Body of pancreas (tissue), 4 donors: Measurements from ENCODE around the gene AMBRA1. TPM values are rescaled to one million over a fixed set of nuclear protein-coding genes. Genes with fewer than 3 reads are reported as not detected.
A peak's percentile ranks its signal among the peaks of the same experiment; 100 is the strongest.

Experiments
- ATAC-seq: fragments of 150-250 bp; one replicate; pipeline ENCODE4 v1.9.1; 2016
- DNase-seq, 4 donors: peaks; one replicate each; pipeline ENCODE4 v3.0.0-alpha.2; 2019
- H3K27ac ChIP-seq, 4 donors: fragments of 200-600 bp; sonication (generic); 1 replicate in 3 of 4; 2 replicates in 1 of 4; pipeline versions ENCODE4 v1.5.1 to v1.6.1; 2016 to 2019; ENCODE audit warnings: mild to moderate bottlenecking in 1 of 4, mixed read lengths in 1 of 4, moderate library complexity in 1 of 4
- H3K27me3 ChIP-seq, 2 donors: fragments of 200-600 bp; sonication (generic); one replicate each; pipeline ENCODE4 v1.6.0; 2016; ENCODE audit warnings: mild to moderate bottlenecking in 1 of 2
- H3K36me3 ChIP-seq, 2 donors: fragments of 200-600 bp; sonication (generic); replicated peaks in 1 of 2; 2 replicates each; pipeline ENCODE4 v1.5.1; 2016; ENCODE audit warnings: low read depth in 2 of 2; ENCODE audit not compliant: insufficient read depth in 1 of 2
- H3K4me1 ChIP-seq: fragments of 200-600 bp; sonication (generic); one replicate; pipeline ENCODE4 v1.6.0; 2016
- H3K4me3 ChIP-seq, 2 donors: fragments of 200-600 bp; sonication (generic); 1 replicate in 1 of 2; 2 replicates in 1 of 2; pipeline ENCODE4 v1.5.1; 2016 to 2019
- H3K9me3 ChIP-seq, 3 donors: fragments of 200-600 bp; sonication (generic); 1 replicate in 2 of 3; 2 replicates in 1 of 3; pipeline ENCODE4 v1.5.1; 2016
- CTCF ChIP-seq, 7 experiments: fragments of 450-650 bp in 4 of 7; fragments of 200-600 bp in 3 of 7; sonication (generic) in 3 of 7; IDR thresholded peaks; one replicate each; pipeline ENCODE4 v1.5.1; 2016 to 2019; ENCODE audit warnings: antibody characterized with exemption in 7 of 7
- POLR2A ChIP-seq, 3 donors: fragments of 450-650 bp; IDR thresholded peaks; one replicate each; pipeline ENCODE4 v1.6.1; 2016; ENCODE audit warnings: antibody characterized with exemption in 3 of 3, mild to moderate bottlenecking in 2 of 3
- WGBS, 2 donors: methylation state at CpG; one replicate each; pipeline ENCODE4 v1.1.5; 2017; 5-methylcytosine and 5-hydroxymethylcytosine counted together
- intact Hi-C: fragments of 100-400 bp; cut with DNase I; formaldehyde crosslinking; loops from one replicate; pipeline ENCODE4 v1.15.1; 2023
- total RNA-seq, 2 donors: library from RNA; depleted of rRNA; stranded (reverse); fragments of >200 nt; gene quantifications; one replicate each; pipeline ENCODE4 v1.1.0, GENCODE V29; 2016

The AMBRA1 gene
- total RNA-seq, 2 donors from 2014 or later = 17.6 to 43.2 TPM

DNA sequence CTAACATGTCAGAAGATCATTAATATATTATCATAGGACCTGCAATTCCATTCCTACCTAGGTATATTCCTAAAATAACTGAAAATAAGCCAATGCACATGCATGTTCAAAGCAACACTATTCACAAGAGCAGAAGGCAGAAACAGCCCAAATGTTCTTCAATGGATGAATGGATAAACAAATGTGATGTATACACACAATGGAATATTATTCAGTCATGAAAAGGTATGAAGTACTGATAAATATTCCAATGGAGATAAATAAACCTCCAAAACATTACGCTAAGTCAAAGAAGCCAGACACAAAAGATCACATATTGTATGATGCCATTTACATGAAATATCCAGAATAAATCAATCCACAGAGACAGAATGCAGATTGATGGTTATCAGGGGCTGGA is 16.8 kb downstream of the AMBRA1 start:
- H3K4me3 ChIP-seq = no peak overlapping the region
- 90 to 100% methylated on average over 1 of the region's 1 CpG for WGBS, 2 donors
- TF ChIP-seq CTCF (IDR thresholded peaks at IDR 0.05) (no peak), POLR2A (IDR thresholded peaks at IDR 0.05) (no peak)
- no peaks in the 10 kb centered on the region for H3K36me3 ChIP-seq
- H3K4me1 ChIP-seq = no peaks in the 10 kb centered on the region
- no peaks in the 10 kb centered on the region for H3K27me3 ChIP-seq
- H3K27ac ChIP-seq = no peak overlapping the region
- DNase-seq (no peak), ATAC-seq (no peak)
- no peaks in the 10 kb centered on the region for H3K9me3 ChIP-seq
- intact Hi-C loops = no loop called here

DNA sequence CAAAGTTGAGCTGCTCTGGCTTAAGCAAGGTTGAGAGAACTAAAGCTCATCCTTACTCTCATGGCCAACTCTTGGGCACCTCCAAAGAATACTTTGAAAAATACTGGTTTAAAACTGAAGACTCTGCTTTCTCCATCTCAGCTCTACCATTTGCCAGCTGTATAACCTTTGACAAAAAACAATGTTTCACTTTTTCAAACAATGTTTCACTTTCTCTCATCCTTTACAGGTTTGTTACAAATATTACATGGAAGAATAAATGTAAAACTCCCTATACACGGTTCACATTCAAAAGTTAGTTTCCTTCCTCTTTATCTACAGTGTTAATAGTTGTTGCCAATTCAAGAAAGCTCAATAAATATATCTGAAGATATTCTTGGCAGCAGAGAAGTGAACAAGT is 19.2 kb downstream of the AMBRA1 start:
- DNase-seq (no peak), ATAC-seq (no peak)
- no peak overlapping the region for H3K27ac ChIP-seq
- intact Hi-C loops = no loop called here
- 0 to 10% methylated on average over 1 of the region's 1 CpG for WGBS, 2 donors
- TF ChIP-seq CTCF (IDR thresholded peaks at IDR 0.05) (no peak), POLR2A (IDR thresholded peaks at IDR 0.05) (no peak)
- H3K4me3 ChIP-seq = no peak overlapping the region
- no peaks in the 10 kb centered on the region for H3K36me3 ChIP-seq
- H3K4me1 ChIP-seq = peaks cover 5% of the 10 kb centered on the region
- H3K9me3 ChIP-seq = no peaks in the 10 kb centered on the region
- H3K27me3 ChIP-seq = no peaks in the 10 kb centered on the region

- no peaks in the 10 kb centered on the region for H3K27me3 ChIP-seq
- H3K27ac ChIP-seq = no peak overlapping the region
- no peak for ATAC-seq
- intact Hi-C loops = no loop called here
- H3K36me3 ChIP-seq = no peaks in the 10 kb centered on the region
- TF ChIP-seq POLR2A (IDR thresholded peaks at IDR 0.05) (no peak), CTCF (IDR thresholded peaks at IDR 0.05) (no peak)
- peaks cover 5% of the 10 kb centered on the region for H3K4me1 ChIP-seq
- no peak overlapping the region for H3K4me3 ChIP-seq
- H3K9me3 ChIP-seq = no peaks in the 10 kb centered on the region
- no peak for DNase-seq
- 77 to 78% methylated on average over 2 of the region's 2 CpGs for WGBS, 2 donors
These were observed 22.9 kb downstream of the AMBRA1 start for GRCh38 chr11:46570790-46571398.

GRCh38 chr11:46565232-46565840 is 28.5 kb downstream of the AMBRA1 start:
- no peak overlapping the region for H3K4me3 ChIP-seq
- intact Hi-C loops = no loop called here
- H3K27me3 ChIP-seq = no peaks in the 10 kb centered on the region
- H3K4me1 ChIP-seq = peaks cover 26% of the 10 kb centered on the region
- H3K27ac ChIP-seq = peak overlapping the region in 1 of 4 donors; percentile 26
- 62 to 63% methylated on average over 7 of the region's 7 CpGs for WGBS, 2 donors
- DNase-seq (no peak), ATAC-seq (no peak)
- no peaks in the 10 kb centered on the region for H3K9me3 ChIP-seq
- TF ChIP-seq POLR2A (IDR thresholded peaks at IDR 0.05) (no peak), CTCF (IDR thresholded peaks at IDR 0.05) (no peak)
- no peaks in the 10 kb centered on the region for H3K36me3 ChIP-seq

DNA sequence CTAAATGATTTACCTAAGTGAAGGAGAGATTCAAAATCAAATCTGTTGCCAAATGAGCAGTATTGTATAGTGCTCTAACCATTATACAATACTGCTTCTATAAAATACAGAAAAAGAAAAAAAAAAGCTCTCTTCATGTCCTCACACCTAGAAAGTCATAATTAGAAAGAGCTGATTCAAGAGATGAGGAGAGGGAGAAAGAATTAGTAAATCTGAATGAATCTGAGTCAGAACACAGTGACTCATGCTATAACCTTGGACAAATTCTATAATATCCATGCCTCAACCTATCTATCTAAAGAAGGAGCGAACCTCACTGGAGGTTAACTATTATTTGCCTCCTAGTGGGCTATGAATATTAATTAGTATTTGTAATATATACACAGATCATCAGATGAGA is 29.4 kb downstream of the AMBRA1 start:
- H3K9me3 ChIP-seq = no peaks in the 10 kb centered on the region
- peak overlapping the region in 1 of 4 donors; percentile 26 for H3K27ac ChIP-seq
- H3K4me3 ChIP-seq = no peak overlapping the region
- ATAC-seq (no peak), DNase-seq (no peak)
- 73 to 88% methylated on average over 1 of the region's 1 CpG for WGBS, 2 donors
- intact Hi-C loops = no loop called here
- H3K27me3 ChIP-seq = no peaks in the 10 kb centered on the region
- H3K36me3 ChIP-seq = no peaks in the 10 kb centered on the region
- peaks cover 34% of the 10 kb centered on the region for H3K4me1 ChIP-seq
- no peak for TF ChIP-seq POLR2A (IDR thresholded peaks at IDR 0.05)
